Activated CD4-positive, alpha-beta T cell treated with anti-CD3 and anti-CD28 coated beads, Interleukin-2, amount 10 ng/mL, durations not matched to agents 24 days and 14 days (primary cell): ENCODE results near the gene CFAP210. TPM values are rescaled to one million over a fixed set of nuclear protein-coding genes. Genes with fewer than 3 reads are reported as not detected.
A peak's percentile ranks its signal among the peaks of the same experiment; 100 is the strongest.
"Not testable (repeated sequence)": the region's sequence is repeated elsewhere in the genome, so short reads cannot be mapped to it uniquely, and the experiment has no call there.

Experiments used
- DNase-seq: peaks from one replicate; pipeline ENCODE4 v3.0.0; 2022
- H3K27ac Mint-ChIP-seq: one replicate; pipeline ENCODE4 v1.8.0; 2022; ENCODE audit warnings: mild to moderate bottlenecking, mixed read lengths
- H3K27me3 Mint-ChIP-seq: one replicate; pipeline ENCODE4 v1.8.0; 2022; ENCODE audit warnings: mixed read lengths
- H3K36me3 Mint-ChIP-seq: one replicate; pipeline ENCODE4 v1.8.0; 2022; ENCODE audit warnings: low read depth, mild to moderate bottlenecking, mixed read lengths
- H3K4me1 Mint-ChIP-seq: one replicate; pipeline ENCODE4 v1.8.0; 2021; ENCODE audit warnings: mixed read lengths
- H3K4me3 Mint-ChIP-seq: one replicate; pipeline ENCODE4 v1.8.0; 2022; ENCODE audit warnings: mild to moderate bottlenecking, moderate library complexity, mixed read lengths
- H3K9me3 Mint-ChIP-seq: one replicate; pipeline ENCODE4 v1.8.0; 2021; ENCODE audit warnings: mixed read lengths
- intact Hi-C: fragments of 100-400 bp; cut with micrococcal nuclease; formaldehyde crosslinking; loops from one replicate; pipeline ENCODE4 v1.15.1; 2023
- total RNA-seq: library from RNA; stranded (reverse); gene quantifications from 2 replicates; pipeline ENCODE4 v1.2.3, GENCODE V29; 2022

CFAP210 gene
- total RNA-seq, 1 donor from 2014 or later = not detected

DNA sequence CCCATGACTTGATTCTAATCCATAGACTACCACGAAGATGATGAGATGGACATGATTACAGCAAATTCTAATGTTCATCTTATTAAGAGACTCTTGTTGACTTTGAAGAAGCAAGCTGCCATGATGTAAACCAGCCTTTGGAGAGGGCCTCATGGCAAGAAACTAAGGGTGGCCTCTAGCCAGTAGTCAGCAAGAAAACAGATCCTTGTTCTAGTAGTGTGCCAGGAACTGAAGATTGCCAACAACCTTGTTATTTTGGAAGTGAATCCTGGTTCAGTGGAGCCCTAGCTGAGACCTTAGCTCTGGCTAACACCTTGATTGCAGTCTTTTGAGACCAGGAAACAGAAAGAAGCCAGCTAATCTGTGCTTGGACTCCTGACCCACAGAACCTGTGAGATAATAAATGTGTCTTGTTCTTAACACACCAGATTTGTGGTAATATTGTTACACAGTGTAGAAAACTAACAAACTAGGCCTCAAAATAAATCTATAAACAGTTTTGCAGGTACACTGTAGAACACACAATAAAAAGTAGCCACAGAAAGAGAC lies 10.0 kb upstream of the CFAP210 start:
- DNase-seq = no peak
- Mint-ChIP-seq H3K4me3 (no peak overlapping the region), H3K27me3 (no peaks in the 10 kb centered on the region), H3K4me1 (no peaks in the 10 kb centered on the region), H3K36me3 (peaks cover 9% of the 10 kb centered on the region), H3K9me3 (no peaks in the 10 kb centered on the region), H3K27ac (no peak overlapping the region)
- intact Hi-C loops = no loop called here

- Mint-ChIP-seq H3K36me3 (peaks cover 14% of the 10 kb centered on the region), H3K27me3 (no peaks in the 10 kb centered on the region), H3K4me1 (peaks cover 1% of the 10 kb centered on the region), H3K27ac (no peak overlapping the region), H3K9me3 (no peaks in the 10 kb centered on the region), H3K4me3 (no peak overlapping the region)
- no peak for DNase-seq
- intact Hi-C loops = no loop called here
Observed at GRCh38 chr2:169702996-169703395, 8.8 kb upstream of the CFAP210 start.

DNA sequence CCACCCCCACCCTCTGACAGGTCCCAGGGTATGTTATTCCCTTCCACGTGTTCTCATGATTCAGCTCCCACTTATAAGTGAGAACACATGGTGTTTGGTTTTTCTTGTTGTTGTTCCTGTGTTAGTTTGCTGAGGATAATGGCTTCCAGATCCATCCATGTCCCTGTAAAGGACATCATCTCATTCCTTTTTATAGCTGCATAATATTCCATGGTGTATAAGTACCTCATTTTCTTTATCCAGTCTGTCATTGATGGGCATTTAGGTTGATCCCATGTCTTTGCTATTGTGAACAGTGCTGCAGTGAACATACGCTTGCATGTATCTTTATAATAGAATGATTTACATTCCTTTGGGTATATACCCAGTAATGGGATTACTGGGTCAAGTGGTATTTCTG lies 5.0 kb upstream of the CFAP210 start:
- H3K9me3 Mint-ChIP-seq, H3K27ac Mint-ChIP-seq, H3K27me3 Mint-ChIP-seq, DNase-seq, H3K4me3 Mint-ChIP-seq, H3K4me1 Mint-ChIP-seq, intact Hi-C loops: not testable (repeated sequence)
- peaks cover 17% of the 10 kb centered on the region for H3K36me3 Mint-ChIP-seq

GRCh38 chr2:169696381-169696780 lies 2.2 kb upstream of the CFAP210 start:
- peaks cover 13% of the 10 kb centered on the region for H3K27me3 Mint-ChIP-seq
- H3K9me3 Mint-ChIP-seq = no peaks in the 10 kb centered on the region
- no peak for DNase-seq
- no peak overlapping the region for H3K27ac Mint-ChIP-seq
- intact Hi-C loops = no loop called here
- H3K4me1 Mint-ChIP-seq = peaks cover 14% of the 10 kb centered on the region
- H3K4me3 Mint-ChIP-seq = no peak overlapping the region
- H3K36me3 Mint-ChIP-seq = peaks cover 17% of the 10 kb centered on the region

DNA sequence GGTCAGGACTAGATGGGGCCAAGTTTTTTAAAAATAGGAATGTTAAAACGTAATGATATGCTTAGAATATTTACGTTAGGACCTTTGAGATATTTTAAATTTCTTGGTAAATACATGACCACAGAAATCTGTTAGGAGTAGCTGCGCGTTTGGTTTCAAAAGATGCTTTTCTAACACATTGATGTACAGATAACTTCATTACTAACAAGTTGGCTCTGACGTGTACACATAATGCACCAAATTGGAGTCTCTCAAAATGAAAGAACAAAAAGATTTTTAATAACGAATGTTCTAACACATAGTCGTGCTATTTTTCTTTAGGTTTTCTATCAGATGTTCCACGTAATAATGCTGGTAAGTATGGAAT lies 672 bp upstream of the CFAP210 start:
- intact Hi-C loops = loop anchor here (1.0 to 5.0 kb wide), 6 partner anchors 37 to 132 kb away; partner anchors contain the start of genes FASTKD1, KLHL23, PPIG and SSB
- H3K36me3 Mint-ChIP-seq = peaks cover 14% of the 10 kb centered on the region
- peaks cover 14% of the 10 kb centered on the region for H3K4me1 Mint-ChIP-seq
- peaks cover 3% of the 10 kb centered on the region for H3K9me3 Mint-ChIP-seq
- peak overlapping the region; percentile 83 for H3K27ac Mint-ChIP-seq
- peaks cover 19% of the 10 kb centered on the region for H3K27me3 Mint-ChIP-seq
- peak overlapping the region; percentile 84 for H3K4me3 Mint-ChIP-seq
- no peak for DNase-seq

DNA sequence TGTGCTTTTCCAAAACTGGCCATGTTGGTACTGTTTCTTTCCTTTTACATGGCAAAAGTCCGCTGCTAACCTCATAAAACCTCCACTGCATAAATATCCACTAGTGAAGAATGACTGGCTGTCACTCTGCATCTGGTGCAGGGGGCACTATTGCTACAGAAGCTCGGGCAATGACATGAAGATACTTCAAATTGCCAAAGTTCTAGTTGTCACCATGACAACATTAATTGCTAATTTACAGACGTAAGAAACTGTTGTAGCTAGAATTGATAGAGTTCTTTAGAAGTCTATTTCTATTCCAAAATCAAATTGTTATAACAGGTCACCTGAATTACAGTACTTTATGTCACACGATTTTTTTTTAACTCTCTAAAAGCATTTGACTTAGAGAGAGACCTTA lies 845 bp downstream of the CFAP210 start:
- H3K36me3 Mint-ChIP-seq = peaks cover 6% of the 10 kb centered on the region
- peak overlapping the region; percentile 83 for H3K27ac Mint-ChIP-seq
- intact Hi-C loops = loop anchor here (5.0 kb wide), 1 partner anchor 39 kb away; the partner anchor contains the start of gene KLHL23
- DNase-seq = no peak
- H3K9me3 Mint-ChIP-seq = peaks cover 8% of the 10 kb centered on the region
- H3K27me3 Mint-ChIP-seq = peaks cover 26% of the 10 kb centered on the region
- H3K4me3 Mint-ChIP-seq = peak overlapping the region; percentile 84
- H3K4me1 Mint-ChIP-seq = peaks cover 14% of the 10 kb centered on the region

DNA sequence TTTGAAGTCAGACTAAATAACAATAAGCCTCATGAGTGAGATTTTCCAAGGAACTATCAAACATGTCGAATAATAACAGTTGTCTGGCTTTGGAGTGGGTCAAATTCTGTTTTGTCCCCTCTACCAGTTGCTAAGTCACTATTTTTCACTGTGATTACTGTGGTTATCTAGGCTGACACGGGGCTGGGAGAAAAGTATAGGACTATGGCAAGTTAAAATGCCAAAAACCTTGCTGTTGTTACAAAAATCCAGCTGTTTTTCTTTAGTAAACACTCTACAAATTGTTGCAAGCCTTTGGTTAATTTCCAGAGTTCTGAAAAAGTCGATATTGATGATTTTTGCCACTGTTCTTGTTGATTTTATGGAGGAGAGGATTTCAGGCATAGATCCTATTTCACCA lies 1.5 kb downstream of the CFAP210 start:
- intact Hi-C loops = loop anchor here (1.0 to 5.0 kb wide), 2 partner anchors 9 to 40 kb away; partner anchors contain the start of gene KLHL23
- H3K36me3 Mint-ChIP-seq = peaks cover 4% of the 10 kb centered on the region
- H3K4me3 Mint-ChIP-seq = no peak overlapping the region
- H3K27me3 Mint-ChIP-seq = peaks cover 26% of the 10 kb centered on the region
- H3K27ac Mint-ChIP-seq = no peak overlapping the region
- H3K4me1 Mint-ChIP-seq = peaks cover 11% of the 10 kb centered on the region
- peaks cover 10% of the 10 kb centered on the region for H3K9me3 Mint-ChIP-seq
- no peak for DNase-seq

DNA sequence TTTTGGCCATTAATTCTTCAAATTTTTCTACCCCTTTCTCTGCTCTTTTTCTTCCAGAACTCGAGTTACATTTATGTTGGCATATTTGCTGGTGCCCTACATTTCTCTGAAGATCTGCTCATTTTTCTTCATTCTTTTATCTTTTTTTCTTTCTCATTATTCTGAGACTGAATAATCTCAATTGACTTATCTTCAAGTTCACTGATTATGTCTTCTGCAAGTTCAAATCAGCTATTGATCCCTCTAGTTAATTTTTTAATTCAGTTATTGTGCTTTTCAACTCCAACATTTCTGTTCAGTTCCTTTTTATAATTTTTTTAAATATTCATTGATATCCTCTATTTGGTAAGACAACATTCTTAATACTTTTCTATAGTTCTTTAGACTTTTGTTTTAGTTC lies 3.2 kb downstream of the CFAP210 start:
- peaks cover 2% of the 10 kb centered on the region for H3K36me3 Mint-ChIP-seq
- no peak overlapping the region for H3K4me3 Mint-ChIP-seq
- intact Hi-C loops = loop anchor here (5.0 kb wide), 1 partner anchor 41 kb away; the partner anchor contains the start of gene KLHL23
- peaks cover 11% of the 10 kb centered on the region for H3K4me1 Mint-ChIP-seq
- peaks cover 10% of the 10 kb centered on the region for H3K9me3 Mint-ChIP-seq
- peaks cover 26% of the 10 kb centered on the region for H3K27me3 Mint-ChIP-seq
- DNase-seq = no peak
- no peak overlapping the region for H3K27ac Mint-ChIP-seq

GRCh38 chr2:169687943-169688342 lies 6.3 kb downstream of the CFAP210 start:
- intact Hi-C loops = not testable (repeated sequence)

DNA sequence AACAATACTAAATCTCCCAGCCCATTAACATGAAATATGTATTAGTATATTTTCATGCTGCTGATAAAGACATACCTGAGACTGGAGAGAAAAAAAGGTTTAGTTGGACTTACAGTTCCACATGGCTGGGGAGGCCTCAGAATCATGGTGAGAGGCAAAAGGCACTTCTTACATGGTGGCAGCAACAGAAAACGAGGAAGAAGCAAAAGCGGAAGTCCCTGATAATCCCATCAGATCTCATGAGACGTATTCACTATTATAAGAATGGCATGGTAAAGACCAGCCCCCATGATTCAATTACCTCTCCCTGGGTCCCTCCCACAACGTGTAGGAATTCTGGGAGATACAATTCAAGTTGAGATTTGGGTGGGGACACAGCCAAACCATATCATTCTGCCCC lies 7.4 kb downstream of the CFAP210 start:
- H3K36me3 Mint-ChIP-seq, DNase-seq, intact Hi-C loops: not testable (repeated sequence)

More at GRCh38 chr2:169687943-169688342, 6.3 kb downstream of the CFAP210 start:
- DNase-seq, H3K36me3 Mint-ChIP-seq, H3K4me3 Mint-ChIP-seq, H3K4me1 Mint-ChIP-seq, H3K27ac Mint-ChIP-seq: not testable (repeated sequence)
- peaks cover 10% of the 10 kb centered on the region for H3K9me3 Mint-ChIP-seq
- peaks cover 29% of the 10 kb centered on the region for H3K27me3 Mint-ChIP-seq

DNA sequence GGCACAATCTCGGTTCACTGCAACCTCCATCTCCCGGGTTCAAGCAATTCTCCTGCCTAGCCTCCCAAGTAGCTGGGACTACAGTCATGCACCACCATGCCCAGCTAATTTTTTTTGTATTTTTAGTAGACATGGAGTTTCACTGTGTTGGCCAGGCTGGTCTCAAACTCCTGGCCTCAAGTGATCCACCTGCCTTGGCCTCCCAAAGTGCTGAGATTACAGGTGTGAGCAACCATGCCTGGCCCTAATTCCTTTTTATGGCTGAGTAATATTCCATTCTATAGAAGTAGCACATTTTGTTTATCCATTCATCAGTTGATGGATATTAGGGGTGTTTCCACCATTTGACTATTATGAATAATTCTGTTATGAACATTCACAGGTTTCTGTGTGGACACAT lies 9.5 kb downstream of the CFAP210 start:
- H3K9me3 Mint-ChIP-seq, H3K4me3 Mint-ChIP-seq, DNase-seq, intact Hi-C loops, H3K4me1 Mint-ChIP-seq, H3K36me3 Mint-ChIP-seq, H3K27ac Mint-ChIP-seq: not testable (repeated sequence)
- H3K27me3 Mint-ChIP-seq = peaks cover 12% of the 10 kb centered on the region

More for the DNA sequence above, 7.4 kb downstream of the CFAP210 start:
- peaks cover 10% of the 10 kb centered on the region for H3K9me3 Mint-ChIP-seq
- H3K4me3 Mint-ChIP-seq, H3K27ac Mint-ChIP-seq, H3K4me1 Mint-ChIP-seq: not testable (repeated sequence)
- peaks cover 20% of the 10 kb centered on the region for H3K27me3 Mint-ChIP-seq

DNA sequence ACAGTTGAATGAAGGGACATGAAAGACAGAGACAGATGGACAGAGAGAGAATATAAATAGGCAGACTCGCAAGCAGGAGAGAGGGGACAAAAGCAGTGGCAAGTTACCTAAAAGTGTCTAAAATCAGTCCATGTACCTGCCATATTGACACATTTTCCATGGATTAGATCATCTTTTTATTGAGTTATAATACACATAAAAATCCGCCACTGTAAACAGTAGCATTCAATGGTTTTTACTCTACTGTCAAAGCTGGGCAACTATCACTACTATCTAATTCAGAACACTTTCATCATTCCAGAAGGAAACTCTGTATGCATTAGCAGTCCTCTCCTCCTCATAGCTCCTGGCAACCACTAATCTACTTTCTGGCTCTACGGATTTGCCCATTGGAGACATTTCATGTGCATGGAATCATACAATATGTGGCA lies 10.1 kb downstream of the CFAP210 start:
- H3K27ac Mint-ChIP-seq = no peak overlapping the region
- H3K27me3 Mint-ChIP-seq = peaks cover 9% of the 10 kb centered on the region
- intact Hi-C loops = no loop called here
- DNase-seq = no peak
- H3K36me3 Mint-ChIP-seq = no peaks in the 10 kb centered on the region
- H3K9me3 Mint-ChIP-seq = peaks cover 7% of the 10 kb centered on the region
- H3K4me1 Mint-ChIP-seq = peaks cover 5% of the 10 kb centered on the region
- no peak overlapping the region for H3K4me3 Mint-ChIP-seq

GRCh38 chr2:169683425-169684134 lies 10.6 kb downstream of the CFAP210 start:
- Mint-ChIP-seq H3K27ac (no peak overlapping the region), H3K4me1 (peaks cover 5% of the 10 kb centered on the region), H3K4me3 (no peak overlapping the region), H3K27me3 (peaks cover 6% of the 10 kb centered on the region), H3K36me3 (no peaks in the 10 kb centered on the region), H3K9me3 (peaks cover 4% of the 10 kb centered on the region)
- intact Hi-C loops = loop anchor here (1.0 kb wide), 1 partner anchor 9 kb away; no protein-coding TSS in a partner anchor
- no peak for DNase-seq

- peak; percentile 67 for DNase-seq
- no peak overlapping the region for H3K4me3 Mint-ChIP-seq
- H3K27me3 Mint-ChIP-seq = peaks cover 5% of the 10 kb centered on the region
- intact Hi-C loops = loop anchor here (1.0 kb wide), 1 partner anchor 9 kb away; no protein-coding TSS in a partner anchor
- H3K9me3 Mint-ChIP-seq = no peaks in the 10 kb centered on the region
- H3K27ac Mint-ChIP-seq = no peak overlapping the region
- peaks cover 5% of the 10 kb centered on the region for H3K4me1 Mint-ChIP-seq
- no peaks in the 10 kb centered on the region for H3K36me3 Mint-ChIP-seq
Observed at GRCh38 chr2:169683054-169683424, 11.2 kb downstream of the CFAP210 start.
